ES-I3 (cell line): Measurements from ENCODE around the gene MGST2.

Experiments used
- H3K36me3 ChIP-seq: 2 replicates; pipeline ENCODE4 v1.6.1; 2013; ENCODE audit warnings: mild to moderate bottlenecking, low read length, control low read depth, moderate library complexity; ENCODE audit not compliant: insufficient read depth
- H3K4me1 ChIP-seq: 2 replicates; pipeline ENCODE4 v1.6.1; 2013; ENCODE audit warnings: mild to moderate bottlenecking, control low read depth, low read length; ENCODE audit not compliant: insufficient read depth
- H3K9ac ChIP-seq: 2 replicates; pipeline ENCODE4 v1.6.1; 2013; ENCODE audit warnings: low read depth, mild to moderate bottlenecking, low read length, moderate library complexity
- H3K9me3 ChIP-seq: 2 replicates; pipeline ENCODE4 v1.6.1; 2013; ENCODE audit warnings: mild to moderate bottlenecking, low read length, moderate library complexity; ENCODE audit not compliant: control insufficient read depth, insufficient read depth

The MGST2 gene

DNA sequence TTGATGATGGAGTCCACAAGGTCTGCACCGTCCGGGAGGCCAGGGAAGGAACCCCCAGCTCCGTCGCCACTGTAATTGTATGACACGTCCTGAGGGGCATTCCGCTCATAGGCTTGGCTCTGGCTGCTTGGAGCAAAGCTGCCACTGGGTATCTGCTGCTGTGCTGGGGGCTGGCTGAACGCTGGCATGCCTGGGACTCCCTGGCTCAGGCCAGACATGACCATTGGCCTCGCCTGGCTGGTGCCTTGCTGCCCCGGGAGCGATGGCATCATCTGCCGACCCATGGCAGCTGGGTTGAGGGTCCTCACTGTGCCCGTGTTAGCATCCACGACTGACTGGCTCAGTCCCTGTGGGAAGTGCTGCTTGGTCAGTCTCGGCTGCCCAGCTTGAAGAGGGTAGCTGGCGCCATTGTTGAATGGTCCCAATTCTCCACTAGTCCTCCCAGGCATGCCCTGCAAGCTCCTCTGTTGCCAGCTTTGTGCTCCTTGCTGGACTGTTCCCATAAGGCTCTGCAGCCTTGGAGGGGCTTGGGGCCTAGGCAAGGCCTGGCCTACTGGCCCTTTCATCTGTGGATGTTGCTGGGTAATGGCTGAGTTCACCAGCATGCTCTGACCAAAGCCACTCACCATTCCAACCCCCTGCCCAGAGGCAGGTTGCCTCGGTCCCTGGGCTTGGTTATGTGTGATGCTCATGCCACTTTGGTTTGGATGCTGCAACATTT is 53.9 kb downstream of the MGST2 start:
- no peaks in the 10 kb centered on the region for H3K9me3 ChIP-seq
- H3K36me3 ChIP-seq = no peaks in the 10 kb centered on the region
- H3K4me1 ChIP-seq = no peaks in the 10 kb centered on the region
- H3K9ac ChIP-seq = no peak overlapping the region

DNA sequence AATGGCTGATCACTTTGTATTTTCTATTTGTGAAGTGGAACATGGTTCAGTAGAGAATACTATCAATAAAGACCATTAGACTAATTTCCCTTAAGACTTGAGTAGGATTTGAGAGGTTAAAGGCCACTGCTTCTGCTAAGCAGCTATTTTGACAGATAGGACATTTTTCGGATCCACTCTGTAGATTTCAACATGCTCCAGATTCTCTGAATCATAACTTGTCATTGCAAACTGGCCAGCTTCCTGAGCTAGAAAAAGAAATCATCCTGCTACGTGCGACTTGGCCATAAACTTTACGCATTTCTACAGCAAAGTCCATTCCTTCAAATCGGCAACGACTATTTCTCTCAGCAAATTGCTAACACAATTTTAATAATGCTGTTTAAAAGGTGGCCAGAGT is 55.2 kb downstream of the MGST2 start:
- Histone ChIP-seq H3K36me3 (no peaks in the 10 kb centered on the region), H3K9me3 (no peaks in the 10 kb centered on the region)

DNA sequence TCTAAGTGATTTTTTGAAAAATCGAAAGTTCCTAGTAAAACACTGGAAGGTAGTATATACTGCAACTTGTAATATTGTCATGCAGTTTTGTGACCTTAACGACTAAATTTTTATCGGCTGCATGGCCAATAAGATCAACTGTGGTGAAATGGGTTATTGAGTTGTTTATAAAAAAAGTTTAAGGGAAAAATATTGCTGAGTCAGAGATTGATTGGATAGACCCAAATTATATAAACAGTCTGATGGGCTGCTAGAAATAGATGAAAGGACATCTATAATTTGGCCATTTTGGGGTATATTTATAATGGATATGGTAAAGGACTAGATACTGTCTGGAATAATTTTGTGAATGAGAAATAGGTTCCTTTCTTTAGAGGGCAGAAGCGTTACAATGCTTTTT is 56.2 kb downstream of the MGST2 start:
- H3K4me1 ChIP-seq = no peaks in the 10 kb centered on the region
- no peak overlapping the region for H3K9ac ChIP-seq
- H3K9me3 ChIP-seq = no peaks in the 10 kb centered on the region
- no peaks in the 10 kb centered on the region for H3K36me3 ChIP-seq

More for the DNA sequence above, 55.2 kb downstream of the MGST2 start:
- Histone ChIP-seq H3K4me1 (no peaks in the 10 kb centered on the region), H3K9ac (no peak overlapping the region)

DNA sequence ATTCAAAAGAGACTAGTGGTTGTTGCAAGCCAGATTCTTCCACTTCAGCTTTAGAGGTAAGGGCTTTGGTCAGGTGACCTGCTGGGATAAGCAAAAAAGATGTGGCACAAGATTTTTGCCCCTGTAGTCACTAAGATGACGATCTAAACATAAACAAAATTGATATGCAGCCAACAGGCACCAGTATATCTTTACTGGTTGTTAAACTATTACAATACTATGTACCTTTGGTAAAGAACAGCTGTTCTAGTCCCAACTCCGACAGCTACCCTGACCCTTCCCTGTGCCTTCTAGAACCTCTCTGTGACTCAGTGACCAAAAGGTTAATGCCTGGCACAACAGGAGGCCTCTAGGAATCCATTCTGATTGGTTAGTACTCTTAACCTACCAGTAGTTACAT is 59.6 kb downstream of the MGST2 start:
- Histone ChIP-seq H3K9me3 (no peaks in the 10 kb centered on the region), H3K36me3 (no peaks in the 10 kb centered on the region), H3K4me1 (no peaks in the 10 kb centered on the region), H3K9ac (no peak overlapping the region)

DNA sequence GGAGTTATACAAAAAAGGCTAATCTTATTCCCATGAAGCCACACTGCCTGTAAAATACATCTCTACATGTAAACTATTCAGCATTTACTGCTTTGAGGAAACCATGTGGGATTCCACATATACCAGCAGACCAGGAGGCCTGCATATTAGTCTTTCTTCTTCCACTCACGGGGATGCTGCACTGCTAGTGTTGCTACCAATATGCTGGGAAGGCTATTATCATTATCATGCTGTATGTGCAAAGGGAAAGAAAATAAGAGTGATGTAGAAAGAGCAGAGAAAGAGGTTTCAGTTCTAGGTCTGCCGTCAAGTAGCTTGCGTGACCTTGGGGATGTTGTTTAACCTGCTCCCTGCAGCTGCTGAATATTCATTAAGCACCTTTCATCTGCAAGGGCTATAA is 61.0 kb downstream of the MGST2 start:
- Histone ChIP-seq H3K4me1 (no peaks in the 10 kb centered on the region), H3K9ac (no peak overlapping the region), H3K36me3 (no peaks in the 10 kb centered on the region), H3K9me3 (no peaks in the 10 kb centered on the region)

DNA sequence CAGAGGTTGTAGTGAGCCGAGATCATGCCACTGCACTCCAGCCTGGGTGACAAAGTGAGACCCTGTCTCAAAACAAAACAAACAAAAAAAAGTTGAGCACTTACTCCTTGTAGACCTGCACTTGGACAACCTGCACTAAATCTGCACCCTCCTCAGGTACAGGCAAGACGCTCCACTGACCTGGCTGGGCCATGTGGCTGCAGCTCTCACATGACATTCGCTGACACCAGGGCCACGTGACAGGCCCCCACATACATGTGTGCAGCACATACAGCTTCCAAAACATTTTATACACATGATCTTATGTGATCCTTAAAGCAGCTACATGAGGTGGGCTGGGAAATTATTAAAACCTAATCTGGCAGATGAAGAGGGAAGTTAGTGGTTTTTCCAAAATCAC is 62.5 kb downstream of the MGST2 start:
- no peak overlapping the region for H3K9ac ChIP-seq
- no peaks in the 10 kb centered on the region for H3K36me3 ChIP-seq
- no peaks in the 10 kb centered on the region for H3K9me3 ChIP-seq
- H3K4me1 ChIP-seq = no peaks in the 10 kb centered on the region

DNA sequence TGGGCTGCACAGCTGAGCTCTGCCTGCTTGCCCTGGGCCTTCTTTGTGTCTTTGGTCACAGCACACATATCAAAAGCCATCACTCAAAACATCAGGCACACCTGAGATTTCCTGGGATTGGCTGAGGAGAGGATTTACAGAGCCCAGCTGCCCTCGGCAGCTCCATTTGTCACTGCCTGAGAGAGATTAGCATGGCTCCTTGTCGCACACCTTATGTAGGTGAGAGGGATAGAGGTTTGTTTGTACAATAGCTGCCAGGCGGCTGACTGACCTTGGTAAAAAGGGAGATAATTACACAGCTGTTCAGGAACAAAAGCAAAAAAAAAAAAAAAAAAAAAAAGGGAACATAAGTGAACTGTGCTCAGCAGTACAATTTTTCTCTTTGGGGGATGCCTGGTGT is 63.2 kb downstream of the MGST2 start:
- Histone ChIP-seq H3K9ac (no peak overlapping the region), H3K36me3 (no peaks in the 10 kb centered on the region), H3K4me1 (no peaks in the 10 kb centered on the region)

DNA sequence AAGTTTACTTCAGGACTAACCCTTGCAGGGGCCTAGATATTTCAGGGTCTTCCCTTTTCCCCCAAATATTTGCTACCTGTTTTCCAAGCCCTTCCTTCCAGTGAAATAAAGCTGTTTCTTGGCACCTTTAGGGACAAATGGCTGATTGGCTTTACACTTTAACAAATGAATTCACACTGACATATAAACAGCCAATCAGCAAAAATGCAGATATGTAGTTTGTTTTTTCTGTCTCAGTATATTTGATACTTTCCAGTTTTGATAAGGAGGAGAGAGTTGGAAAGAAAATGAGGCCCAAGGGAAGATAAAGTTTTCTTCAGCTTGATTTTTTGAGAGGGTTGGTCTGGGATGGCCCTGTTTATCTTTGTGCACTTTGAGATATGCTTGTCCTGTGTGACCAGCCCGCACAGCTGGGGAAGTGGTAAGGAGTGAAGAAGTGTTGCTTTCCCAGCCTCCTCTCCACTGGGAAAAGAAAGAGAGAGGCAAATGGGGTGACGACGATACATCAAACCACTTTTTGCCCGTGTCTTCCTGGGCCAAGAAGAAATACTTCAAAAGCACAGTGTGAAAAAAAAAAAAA is 67.5 kb downstream of the MGST2 start:
- no peaks in the 10 kb centered on the region for H3K36me3 ChIP-seq
- H3K4me1 ChIP-seq = peaks cover 11% of the 10 kb centered on the region
- no peak overlapping the region for H3K9ac ChIP-seq
- H3K9me3 ChIP-seq = no peaks in the 10 kb centered on the region

More for the DNA sequence above, 63.2 kb downstream of the MGST2 start:
- no peaks in the 10 kb centered on the region for H3K9me3 ChIP-seq

DNA sequence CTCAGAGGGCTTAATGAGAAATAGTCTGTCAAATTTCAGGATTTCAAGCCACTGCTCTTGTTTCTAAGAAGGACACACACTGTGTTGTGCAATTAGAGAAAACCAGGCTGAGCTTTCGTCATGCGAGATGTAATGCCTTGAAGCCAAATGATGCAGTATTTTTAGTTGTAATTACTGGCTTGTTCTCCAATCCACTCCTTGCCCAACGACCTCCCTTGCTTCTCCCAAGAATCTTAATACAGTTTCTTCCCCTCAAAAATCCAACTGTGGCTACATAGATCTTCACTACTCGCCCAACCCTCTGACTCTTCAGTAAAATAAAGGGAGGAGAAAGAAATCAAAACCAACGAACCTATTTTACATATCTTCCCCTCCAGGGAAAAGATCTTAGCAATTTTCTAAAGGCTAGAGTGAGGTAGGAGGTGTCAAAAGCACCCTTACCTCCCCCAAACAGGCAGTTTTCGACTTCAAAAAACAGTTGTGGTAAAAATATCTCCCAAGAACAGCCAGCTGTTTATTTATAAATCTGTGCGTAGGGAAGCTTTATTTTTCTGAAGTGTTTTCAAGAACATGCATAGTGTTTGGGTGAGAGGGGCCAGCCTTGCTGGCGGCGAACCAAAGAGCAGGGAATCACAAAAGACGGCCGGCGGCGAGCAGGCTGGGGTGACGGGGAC is 68.7 kb downstream of the MGST2 start:
- peaks cover 11% of the 10 kb centered on the region for H3K4me1 ChIP-seq
- no peaks in the 10 kb centered on the region for H3K36me3 ChIP-seq
- peak overlapping the region; percentile 19; the same call in 1 of the 2 replicates for H3K9ac ChIP-seq
- H3K9me3 ChIP-seq = no peaks in the 10 kb centered on the region

DNA sequence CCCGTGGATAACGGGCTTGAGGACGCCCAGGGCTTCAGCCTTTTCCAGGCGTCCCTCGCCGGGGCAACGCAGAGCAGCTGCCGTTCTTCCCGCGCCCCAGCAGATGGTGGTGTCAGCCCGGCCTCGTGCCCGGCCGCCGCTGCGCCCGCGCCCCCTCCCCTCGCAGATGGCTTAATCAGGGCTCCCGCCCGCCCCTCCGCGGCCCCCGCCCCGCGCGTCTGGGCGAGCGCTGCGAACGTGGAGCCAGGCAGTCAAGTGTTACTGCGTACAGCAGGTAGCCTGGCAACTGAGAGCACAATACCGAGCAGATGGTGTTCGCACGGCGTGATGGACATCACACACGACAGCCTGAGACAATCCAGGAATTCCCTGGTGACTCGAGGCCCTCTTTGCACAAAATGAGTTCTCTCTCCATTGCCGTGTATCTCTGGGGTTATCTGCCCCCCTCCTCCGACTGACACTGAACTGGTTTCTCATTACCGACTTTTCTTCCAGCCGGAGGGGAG is 69.3 kb downstream of the MGST2 start:
- peak overlapping the region; percentile 66 for H3K9ac ChIP-seq
- peaks cover 11% of the 10 kb centered on the region for H3K4me1 ChIP-seq
- no peaks in the 10 kb centered on the region for H3K36me3 ChIP-seq
- no peaks in the 10 kb centered on the region for H3K9me3 ChIP-seq

DNA sequence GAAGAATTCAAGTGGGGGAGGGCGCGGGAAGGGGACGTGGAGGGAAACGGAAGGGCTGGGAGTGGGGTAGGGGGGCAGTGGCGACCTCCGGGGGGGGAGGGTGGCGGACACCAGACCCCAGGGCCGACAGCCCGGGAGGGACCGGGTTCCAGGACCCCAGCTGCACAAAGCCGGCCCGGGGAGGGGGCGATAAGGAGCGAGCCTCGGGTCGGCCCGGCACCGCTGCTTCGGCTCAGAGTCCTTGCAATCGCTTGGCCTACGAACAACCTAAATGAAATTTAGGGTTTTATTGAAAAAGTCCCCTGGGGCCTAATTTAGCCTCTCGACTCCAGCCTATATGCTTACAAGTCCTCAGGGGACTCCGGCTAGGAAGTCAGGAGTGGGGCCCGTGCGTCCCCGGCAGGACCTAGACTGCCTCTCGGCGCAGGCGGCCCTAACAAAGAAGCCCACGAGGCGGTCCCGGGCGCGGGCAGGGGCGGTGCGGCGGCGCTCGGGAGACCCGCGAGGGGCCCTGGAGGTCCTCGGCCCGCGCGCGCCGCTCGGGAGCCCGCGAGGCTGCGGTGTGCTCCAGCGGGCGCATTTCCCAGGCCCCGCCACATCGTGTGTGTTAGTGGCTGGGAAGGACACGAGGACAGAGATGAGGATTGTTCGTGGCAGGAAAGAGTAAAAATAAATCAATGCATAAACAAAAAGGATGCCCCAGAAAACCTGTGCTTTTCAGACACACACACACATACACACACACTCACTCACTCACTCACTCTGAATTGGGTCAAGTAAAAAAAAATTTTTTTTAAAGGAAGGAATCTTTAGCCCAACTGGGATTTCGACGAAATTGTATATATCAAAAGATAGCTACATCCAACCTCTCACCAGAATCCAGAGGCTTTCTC is 70.0 kb downstream of the MGST2 start:
- peak overlapping the region; percentile 66 for H3K9ac ChIP-seq
- no peaks in the 10 kb centered on the region for H3K9me3 ChIP-seq
- peaks cover 11% of the 10 kb centered on the region for H3K4me1 ChIP-seq
- H3K36me3 ChIP-seq = no peaks in the 10 kb centered on the region

DNA sequence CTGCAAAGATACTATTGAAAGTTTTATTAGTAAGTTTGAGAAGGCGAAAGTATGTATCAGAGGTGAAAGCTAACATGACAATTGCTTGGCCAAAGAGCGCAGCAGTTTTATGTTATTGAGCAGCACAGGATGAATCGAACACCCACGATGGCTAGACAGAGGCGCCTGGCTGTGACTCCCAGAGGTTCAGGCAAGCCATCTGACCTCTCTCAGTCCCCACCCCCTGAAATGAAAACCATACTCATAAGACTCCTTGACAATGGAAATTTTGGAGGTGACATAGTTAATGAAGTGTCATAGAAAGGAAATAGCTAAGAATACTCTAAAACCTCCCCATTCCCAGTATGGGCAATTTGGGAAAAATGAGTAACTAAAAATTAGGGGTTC is 70.6 kb downstream of the MGST2 start:
- H3K36me3 ChIP-seq = no peaks in the 10 kb centered on the region
- H3K9ac ChIP-seq = no peak overlapping the region
- peaks cover 11% of the 10 kb centered on the region for H3K4me1 ChIP-seq
- H3K9me3 ChIP-seq = no peaks in the 10 kb centered on the region

DNA sequence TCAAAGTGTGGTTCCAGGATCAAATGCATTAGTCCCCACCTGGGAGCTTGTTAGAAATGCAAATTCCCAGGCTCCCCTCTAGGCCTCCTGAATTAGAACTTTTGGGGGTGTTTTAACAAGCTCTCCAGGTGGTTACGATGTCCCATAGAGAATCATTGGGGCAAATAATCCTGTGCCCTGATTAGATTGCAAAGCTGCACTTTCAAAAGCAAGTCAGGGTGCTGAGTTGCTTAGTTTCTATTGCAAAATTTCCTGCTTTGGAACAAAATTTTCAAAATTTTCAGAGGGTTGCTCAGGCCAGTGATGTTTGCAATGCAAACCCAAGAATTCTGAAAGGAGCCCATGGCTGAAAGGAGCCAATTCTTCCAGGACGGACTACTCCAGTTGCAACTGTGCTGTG is 71.0 kb downstream of the MGST2 start:
- no peak overlapping the region for H3K9ac ChIP-seq
- H3K4me1 ChIP-seq = peaks cover 11% of the 10 kb centered on the region
- no peaks in the 10 kb centered on the region for H3K9me3 ChIP-seq
- no peaks in the 10 kb centered on the region for H3K36me3 ChIP-seq
